HepG2 (cell line): ENCODE data around the gene POLR3GL. TPM values are rescaled to one million over a fixed set of nuclear protein-coding genes. Genes with fewer than 3 reads are reported as not detected.

Source experiments
- FOXA1 ChIP-seq, 2 experiments: fragments of 450-650 bp in 1 of 2; sonication (generic) in 1 of 2; formaldehyde crosslinking in 1 of 2; IDR thresholded peaks; 2 replicates each; pipeline versions ENCODE4 v1.4.0 to v1.6.1; 2016 to 2020; ENCODE audit warnings: missing genetic modification reagents in 1 of 2
- JARID2 ChIP-seq: sonication (generic); formaldehyde crosslinking; IDR thresholded peaks from 2 replicates; pipeline ENCODE4 v1.8.1; 2023; ENCODE audit warnings: missing genetic modification reagents, inconsistent platforms; ENCODE audit not compliant: insufficient replicate concordance
- KDM5B ChIP-seq: sonication (generic); formaldehyde crosslinking; IDR thresholded peaks from 2 replicates; pipeline ENCODE4 v1.4.0; 2020; ENCODE audit warnings: missing genetic modification reagents, mild to moderate bottlenecking, borderline replicate concordance
- KLF16 ChIP-seq, 2 experiments: sonication (generic) in 1 of 2; formaldehyde crosslinking in 1 of 2; IDR thresholded peaks; 2 replicates each; pipeline versions ENCODE4 v1.6.1 to v1.8.0; 2016 to 2023; ENCODE audit warnings: missing genetic modification reagents in 2 of 2, missing compliant biosample characterization in 1 of 2
- MATR3 ChIP-seq: sonication (generic); formaldehyde crosslinking; IDR thresholded peaks from 2 replicates; pipeline ENCODE4 v1.4.0; 2020; ENCODE audit warnings: missing genetic modification reagents
- MLX ChIP-seq: IDR thresholded peaks from 2 replicates; pipeline ENCODE4 v1.6.1; 2016
- NFIC ChIP-seq: IDR thresholded peaks from 2 replicates; pipeline ENCODE4 v1.6.1; 2012; ENCODE audit warnings: mild to moderate bottlenecking, low read length, inconsistent platforms
- NPAS2 ChIP-seq: sonication (generic); formaldehyde crosslinking; IDR thresholded peaks from 2 replicates; pipeline ENCODE4 v1.8.0; 2022; ENCODE audit warnings: mild to moderate bottlenecking, missing genetic modification reagents, borderline replicate concordance
- PBX2 ChIP-seq: IDR thresholded peaks from 2 replicates; pipeline ENCODE4 v1.6.1; 2016; ENCODE audit warnings: control low read depth
- PHF21A ChIP-seq: sonication (generic); formaldehyde crosslinking; IDR thresholded peaks from 2 replicates; pipeline ENCODE4 v1.5.0; 2020; ENCODE audit warnings: mild to moderate bottlenecking, missing genetic modification reagents
- REPIN1 ChIP-seq: sonication (generic); formaldehyde crosslinking; IDR thresholded peaks from 2 replicates; pipeline ENCODE4 v1.8.0; 2022; ENCODE audit warnings: missing genetic modification reagents, low read depth, mild to moderate bottlenecking, borderline replicate concordance
- RXRA ChIP-seq: sonication (generic); formaldehyde crosslinking; IDR thresholded peaks from 2 replicates; pipeline ENCODE4 v1.5.1; 2020; ENCODE audit warnings: missing genetic modification reagents
- SAFB2 ChIP-seq: sonication (generic); formaldehyde crosslinking; IDR thresholded peaks from 2 replicates; pipeline ENCODE4 v1.5.1; 2020; ENCODE audit warnings: missing genetic modification reagents, low read depth, mild to moderate bottlenecking, borderline replicate concordance
- TBX3 ChIP-seq: fragments of 450-650 bp; IDR thresholded peaks from 2 replicates; pipeline ENCODE4 v1.6.1; 2017; ENCODE audit warnings: antibody characterized with exemption, mild to moderate bottlenecking, inconsistent platforms, borderline replicate concordance
- ZKSCAN1 ChIP-seq: fragments of 150-350 bp; IDR thresholded peaks from 2 replicates; pipeline ENCODE4 v1.6.1; 2014; ENCODE audit warnings: low read length
- ZKSCAN5 ChIP-seq: sonication (generic); formaldehyde crosslinking; IDR thresholded peaks from 2 replicates; pipeline ENCODE4 v1.5.1; 2020; ENCODE audit warnings: mild to moderate bottlenecking, missing genetic modification reagents
- ZNF101 ChIP-seq: sonication (generic); formaldehyde crosslinking; IDR thresholded peaks from 2 replicates; pipeline ENCODE4 v1.4.0; 2020; ENCODE audit warnings: mild to moderate bottlenecking, low read depth, missing genetic modification reagents, borderline replicate concordance
- ZNF331 ChIP-seq: sonication (generic); formaldehyde crosslinking; IDR thresholded peaks from 2 replicates; pipeline ENCODE4 v1.4.0; 2020; ENCODE audit warnings: missing genetic modification reagents
- ZNF432 ChIP-seq: sonication (generic); formaldehyde crosslinking; IDR thresholded peaks from 2 replicates; pipeline ENCODE4 v1.5.0; 2020; ENCODE audit warnings: missing genetic modification reagents, mild to moderate bottlenecking, borderline replicate concordance
- ZNF484 ChIP-seq: sonication (generic); formaldehyde crosslinking; IDR thresholded peaks from 2 replicates; pipeline ENCODE4 v1.5.1; 2020; ENCODE audit warnings: mild to moderate bottlenecking, low read depth, missing genetic modification reagents, borderline replicate concordance
- ZNF501 ChIP-seq: sonication (generic); formaldehyde crosslinking; IDR thresholded peaks from 2 replicates; pipeline ENCODE4 v1.5.1; 2020; ENCODE audit warnings: mild to moderate bottlenecking, moderate library complexity, missing genetic modification reagents
- ZNF580 ChIP-seq: IDR thresholded peaks from 2 replicates; pipeline ENCODE4 v1.6.1; 2016; ENCODE audit warnings: low read depth, borderline replicate concordance
- ZNF629 ChIP-seq: sonication (generic); formaldehyde crosslinking; conservative IDR thresholded peaks from 2 replicates; pipeline ENCODE4 v1.5.0; 2020; ENCODE audit warnings: missing genetic modification reagents
- ZNF672 ChIP-seq: sonication (generic); formaldehyde crosslinking; IDR thresholded peaks from 2 replicates; pipeline ENCODE4 v1.8.1; 2022; ENCODE audit warnings: missing genetic modification reagents
- ZNF7 ChIP-seq: IDR thresholded peaks from 2 replicates; pipeline ENCODE4 v1.6.1; 2016; ENCODE audit warnings: missing biosample characterization, missing genetic modification reagents
- ZNF720 ChIP-seq: sonication (generic); formaldehyde crosslinking; IDR thresholded peaks from 2 replicates; pipeline ENCODE4 v1.4.0; 2020; ENCODE audit warnings: missing genetic modification reagents
- ZSCAN31 ChIP-seq: sonication (generic); formaldehyde crosslinking; IDR thresholded peaks from 2 replicates; pipeline ENCODE4 v1.5.0; 2020; ENCODE audit warnings: low read depth, mild to moderate bottlenecking, missing genetic modification reagents
- ZXDC ChIP-seq: sonication (generic); formaldehyde crosslinking; IDR thresholded peaks from 2 replicates; pipeline ENCODE4 v1.5.0; 2020; ENCODE audit warnings: mild to moderate bottlenecking, missing genetic modification reagents
- polyA plus RNA-seq, 8 experiments: library from polyadenylated mRNA; depleted of rRNA in 3 of 8; stranded (reverse) in 7 of 8; unstranded in 1 of 8; fragments of >200 nt; fragmentation: Illumina TruSeq in 4 of 8; extraction: Trizol in 4 of 8; gene quantifications; 2 replicates each; pipeline versions ENCODE4 v1.2.1 to v1.2.3, GENCODE V29; 2011 to 2016; ENCODE audit warnings: low read depth in 4 of 8, missing spikeins in 1 of 8, mixed read lengths in 1 of 8; ENCODE audit not compliant: insufficient read depth in 1 of 8
- total RNA-seq, 5 experiments: library from RNA; depleted of rRNA; stranded (reverse); fragments of >200 nt; fragmentation: Illumina TruSeq; extraction: Trizol; gene quantifications; 2 replicates each; pipeline ENCODE4 v1.2.3, GENCODE V29; 2016; ENCODE audit warnings: low read depth in 1 of 5

POLR3GL gene
- total and polyA plus RNA-seq, 2 of the 13 experiments (the other 11 are each of a cell fraction or from before 2014, with no cell fraction given) = 11.5 to 12.4 TPM

- peak; percentile 87 for TF ChIP-seq ZNF501 (CRISPR knock-in tag)
- no peak for TF ChIP-seq FOXA1 (IDR thresholded peaks at IDR 0.05)
- peak; percentile 3; the same call in 1 of the 2 replicates for TF ChIP-seq FOXA1 (CRISPR knock-in tag; IDR thresholded peaks at IDR 0.05)
- TF ChIP-seq KDM5B (CRISPR knock-in tag) = no peak; the same call in 1 of the 2 replicates
- no peak for TF ChIP-seq ZNF580 (CRISPR knock-in tag)
- TF ChIP-seq ZKSCAN5 (CRISPR knock-in tag) = no peak
- no peak for TF ChIP-seq ZNF101
- TF ChIP-seq ZNF720 (CRISPR knock-in tag) = no peak
- no peak for TF ChIP-seq ZKSCAN1
- no peak for TF ChIP-seq MLX (CRISPR knock-in tag)
- no peak for TF ChIP-seq SAFB2
- no peak for TF ChIP-seq ZNF432
- no peak for TF ChIP-seq MATR3 (CRISPR knock-in tag)
- TF ChIP-seq NPAS2 = no peak
- TF ChIP-seq ZNF331 (CRISPR knock-in tag) = no peak
- TF ChIP-seq REPIN1 = no peak
- TF ChIP-seq ZSCAN31 (CRISPR knock-in tag) = 0 out of 2 replicates have a peak, but pooled peaks have one; percentile 36
- peak; percentile 17; the same call in 1 of the 2 replicates for TF ChIP-seq RXRA
- TF ChIP-seq ZNF7 (CRISPR knock-in tag) = no peak
- TF ChIP-seq PBX2 (CRISPR knock-in tag) = no peak
- 0 out of 2 replicates have a peak, but pooled peaks have one; percentile 19 for TF ChIP-seq ZXDC (CRISPR knock-in tag)
- TF ChIP-seq KLF16 (CRISPR knock-in tag; IDR thresholded peaks at IDR 0.05) = no peak
- no peak for TF ChIP-seq NFIC
- TF ChIP-seq PHF21A (CRISPR knock-in tag) = peak; percentile 81
- no peak for TF ChIP-seq TBX3
- TF ChIP-seq ZNF629 (CRISPR knock-in tag) = no peak
- no peak for TF ChIP-seq ZNF672 (CRISPR knock-in tag)
- no peak for TF ChIP-seq JARID2
- TF ChIP-seq ZNF484 (CRISPR knock-in tag) = no peak
Observed at GRCh38 chr1:145960468-145961108, 3.9 kb upstream of the POLR3GL start (continued).
